IMR-90 (cell line): Measurements from ENCODE around the gene FOXL1. TPM values are rescaled to one million over a fixed set of nuclear protein-coding genes. Genes with fewer than 3 reads are reported as not detected.

Experiments used
- ATAC-seq: fragments of 200-7000 bp; cut with Tn5 transposase; 2 replicates; pipeline ENCODE4 v1.9.1; 2020; ENCODE audit warnings: low read depth, mild to moderate bottlenecking, moderate library complexity
- BruUV-seq: library from RNA; stranded (reverse); fragments of 400-500 nt; replicated peaks from 2 replicates; lab custom pipeline; 2021; lab: Mats Ljungman, UMichigan
- CTCF ChIA-PET: fragments of 300-600 bp; formaldehyde crosslinking; extraction: SDS; loops from one replicate; lab custom pipeline; 2021; ENCODE audit warnings: antibody characterized with exemption; lab: Yijun Ruan, JAX
- POLR2A ChIA-PET: fragments of 300-600 bp; sonication (Branson Sonifier 250); formaldehyde crosslinking; loops from one replicate; lab custom pipeline; 2022; ENCODE audit warnings: antibody characterized with exemption; ENCODE audit not compliant: unreplicated experiment; lab: Charles Lee
- DNase-seq: peaks from one replicate; pipeline ENCODE4 v3.0.0; 2013
- H2AFZ ChIP-seq: replicated peaks from 2 replicates; pipeline ENCODE3; 2013; ENCODE audit warnings: low read length, mild to moderate bottlenecking; ENCODE audit not compliant: poor library complexity
- H2AK5ac ChIP-seq: 2 replicates; pipeline ENCODE4 v1.6.1; 2013; ENCODE audit warnings: low read depth, low read length, inconsistent platforms
- H2AK9ac ChIP-seq: replicated peaks from 2 replicates; pipeline ENCODE3; 2013; ENCODE audit warnings: mild to moderate bottlenecking, low read depth, low read length, moderate library complexity; ENCODE audit not compliant: poor library complexity
- H2BK120ac ChIP-seq: 2 replicates; pipeline ENCODE4 v1.6.1; 2013; ENCODE audit warnings: low read depth, low read length, inconsistent platforms
- H2BK15ac ChIP-seq: 3 replicates; pipeline ENCODE4 v1.6.1; 2013; ENCODE audit warnings: low read depth, low read length, inconsistent platforms
- H2BK20ac ChIP-seq: 2 replicates; pipeline ENCODE4 v1.6.1; 2013; ENCODE audit warnings: low read depth, mild to moderate bottlenecking, inconsistent platforms, low read length, moderate library complexity
- H2BK5ac ChIP-seq: 2 replicates; pipeline ENCODE4 v1.6.1; 2013; ENCODE audit warnings: mild to moderate bottlenecking, low read depth, low read length, inconsistent platforms; ENCODE audit not compliant: poor library complexity, severe bottlenecking
- H3K14ac ChIP-seq: replicated peaks from 2 replicates; pipeline ENCODE4 v1.6.1; 2013; ENCODE audit warnings: low read depth, low read length, inconsistent platforms
- H3K18ac ChIP-seq: 2 replicates; pipeline ENCODE4 v1.6.1; 2013; ENCODE audit warnings: low read depth, low read length, control low read depth
- H3K23ac ChIP-seq: 2 replicates; pipeline ENCODE4 v1.6.1; 2013; ENCODE audit warnings: low read depth, low read length, inconsistent platforms
- H3K27ac ChIP-seq: 2 replicates; pipeline ENCODE4 v1.5.1; 2013; ENCODE audit warnings: mild to moderate bottlenecking, control low read depth, low read length; ENCODE audit not compliant: insufficient read depth
- H3K27me3 ChIP-seq: 2 replicates; pipeline ENCODE4 v1.6.1; 2013; ENCODE audit warnings: low read length; ENCODE audit not compliant: control insufficient read depth, insufficient read depth
- H3K36me3 ChIP-seq: 2 replicates; pipeline ENCODE4 v1.6.1; 2013; ENCODE audit warnings: low read length, mixed read lengths; ENCODE audit not compliant: control insufficient read depth, insufficient read depth
- H3K4ac ChIP-seq: 2 replicates; pipeline ENCODE4 v1.6.1; 2013; ENCODE audit warnings: low read depth, low read length, inconsistent platforms
- H3K4me1 ChIP-seq: 2 replicates; pipeline ENCODE4 v1.6.1; 2013; ENCODE audit warnings: low read length, mixed read lengths; ENCODE audit not compliant: control insufficient read depth, insufficient read depth
- H3K4me2 ChIP-seq: 2 replicates; pipeline ENCODE4 v1.6.1; 2013; ENCODE audit warnings: low read depth, mild to moderate bottlenecking, control low read depth, low read length, moderate library complexity
- H3K4me3 ChIP-seq: 2 replicates; pipeline ENCODE4 v1.5.1; 2013; ENCODE audit warnings: low read depth, mild to moderate bottlenecking, control low read depth, low read length, moderate library complexity; ENCODE audit not compliant: insufficient read depth
- H3K56ac ChIP-seq: 2 replicates; pipeline ENCODE4 v1.6.1; 2013; ENCODE audit warnings: low read length, inconsistent platforms; ENCODE audit not compliant: insufficient read depth; ENCODE audit errors: extremely low read depth
- H3K79me1 ChIP-seq, 2 experiments: 2 replicates each; pipeline ENCODE4 v1.6.1; 2013; ENCODE audit warnings: low read length in 2 of 2, inconsistent platforms in 1 of 2, low read depth in 1 of 2
- H3K9ac ChIP-seq: 2 replicates; pipeline ENCODE4 v1.6.1; 2013; ENCODE audit warnings: low read depth, low read length, control low read depth
- H3K9me1 ChIP-seq: 2 replicates; pipeline ENCODE4 v1.6.1; 2013; ENCODE audit warnings: low read length, inconsistent platforms; ENCODE audit not compliant: insufficient read depth
- H3K9me3 ChIP-seq: 2 replicates; pipeline ENCODE4 v1.6.1; 2013; ENCODE audit warnings: low read length; ENCODE audit not compliant: control insufficient read depth, insufficient read depth
- H4K20me1 ChIP-seq: 2 replicates; pipeline ENCODE4 v1.6.1; 2013; ENCODE audit warnings: low read length, inconsistent platforms; ENCODE audit not compliant: insufficient read depth
- H4K5ac ChIP-seq: 2 replicates; pipeline ENCODE4 v1.6.1; 2013; ENCODE audit warnings: mild to moderate bottlenecking, low read depth, low read length, control low read depth
- H4K8ac ChIP-seq, 2 experiments: 2 replicates each; pipeline ENCODE4 v1.6.1; 2013; ENCODE audit warnings: low read depth in 2 of 2, low read length in 2 of 2, control low read depth in 1 of 2, inconsistent platforms in 1 of 2
- H4K91ac ChIP-seq: 2 replicates; pipeline ENCODE4 v1.6.1; 2013; ENCODE audit warnings: low read depth, low read length, inconsistent platforms; ENCODE audit not compliant: insufficient read depth
- BHLHE40 ChIP-seq: fragments of 150-350 bp; IDR thresholded peaks from 2 replicates; pipeline ENCODE4 v1.6.1; 2016; ENCODE audit warnings: mild to moderate bottlenecking, low read depth, low read length
- CEBPB ChIP-seq: IDR thresholded peaks from 2 replicates; pipeline ENCODE4 v1.6.1; 2012; ENCODE audit warnings: low read depth, low read length, improper control_type of control experiment
- CHD1 ChIP-seq: IDR thresholded peaks from 2 replicates; pipeline ENCODE4 v1.6.1; 2012; ENCODE audit warnings: low read depth, low read length, improper control_type of control experiment
- FOS ChIP-seq: fragments of 150-350 bp; IDR thresholded peaks from 2 replicates; pipeline ENCODE4 v1.6.1; 2016; ENCODE audit warnings: low read depth, low read length
- MAFK ChIP-seq: IDR thresholded peaks from 2 replicates; pipeline ENCODE4 v1.6.1; 2012; ENCODE audit warnings: low read depth, low read length, improper control_type of control experiment
- MAZ ChIP-seq: IDR thresholded peaks from 2 replicates; pipeline ENCODE4 v1.6.1; 2012; ENCODE audit warnings: low read depth, mild to moderate bottlenecking, low read length, improper control_type of control experiment, moderate library complexity, borderline replicate concordance
- MXI1 ChIP-seq: IDR thresholded peaks from 2 replicates; pipeline ENCODE4 v1.6.1; 2012; ENCODE audit warnings: low read depth, mild to moderate bottlenecking, low read length, moderate library complexity, borderline replicate concordance
- NFE2L2 ChIP-seq: fragments of 150-350 bp; IDR thresholded peaks from 2 replicates; pipeline ENCODE4 v1.6.1; 2016; ENCODE audit warnings: low read depth, mild to moderate bottlenecking, low read length
- POLR2A ChIP-seq: IDR thresholded peaks from 2 replicates; pipeline ENCODE4 v1.6.1; 2012; ENCODE audit warnings: mild to moderate bottlenecking, low read depth, low read length
- RAD21 ChIP-seq: IDR thresholded peaks from 2 replicates; pipeline ENCODE4 v1.6.1; 2012; ENCODE audit warnings: low read length, improper control_type of control experiment
- RCOR1 ChIP-seq: IDR thresholded peaks from 2 replicates; pipeline ENCODE4 v1.6.1; 2012; ENCODE audit warnings: mild to moderate bottlenecking, low read length, improper control_type of control experiment; ENCODE audit not compliant: insufficient replicate concordance
- RFX5 ChIP-seq: IDR thresholded peaks from 2 replicates; pipeline ENCODE4 v1.8.0; 2012; ENCODE audit warnings: low read depth, mild to moderate bottlenecking, low read length, moderate library complexity
- SMC3 ChIP-seq: fragments of 150-350 bp; IDR thresholded peaks from 2 replicates; pipeline ENCODE4 v1.6.1; 2016; ENCODE audit warnings: low read depth, mild to moderate bottlenecking, antibody characterized with exemption, low read length, moderate library complexity
- WGBS, 2 experiments: methylation state at CpG; one replicate each; pipeline versions ENCODE4 v1.1.5 to v1.1.7; 2013; ENCODE audit warnings: missing lambda C conversion rate in 2 of 2; ENCODE audit not compliant: insufficient read length in 1 of 2; ENCODE audit errors: extremely low coverage in 2 of 2; 5-methylcytosine and 5-hydroxymethylcytosine counted together
- dilution Hi-C: fragments of 300-500 bp; cut with HindIII; formaldehyde crosslinking; loops from one replicate; pipeline ENCODE4 v1.14.3; 2018; ENCODE audit warnings: low sequenced_read_pairs; ENCODE audit not compliant: unreplicated experiment
- in situ Hi-C: fragments of 300-500 bp; cut with MboI; formaldehyde crosslinking; loops from 3 replicates; pipeline ENCODE4 v1.14.3; 2019; ENCODE audit warnings: low sequenced_read_pairs, inconsistent platforms, mixed read lengths
- intact Hi-C: fragments of 100-400 bp; cut with micrococcal nuclease; formaldehyde crosslinking; loops from 2 replicates; pipeline ENCODE4 v1.10.0; 2022
- polyA plus RNA-seq, 3 experiments: library from polyadenylated mRNA; depleted of rRNA; stranded (reverse); fragments of >200 nt; gene quantifications; 2 replicates each; pipeline ENCODE4 v1.2.3, GENCODE V29; 2012; ENCODE audit warnings: low replicate concordance in 1 of 3
- total RNA-seq: library from RNA; depleted of rRNA; stranded (reverse); fragments of >200 nt; gene quantifications from 2 replicates; pipeline ENCODE4 v1.2.3, GENCODE V29; 2012
- TF ChIP-seq, protein P1 (sequence below): fragments of 150-350 bp; IDR thresholded peaks from 2 replicates; pipeline ENCODE4 v1.6.1; 2016; ENCODE audit warnings: low read depth, mild to moderate bottlenecking, low read length, moderate library complexity, borderline replicate concordance
- TF ChIP-seq, protein P2 (sequence below): conservative IDR thresholded peaks from 2 replicates; pipeline ENCODE4 v1.5.1; 2012; ENCODE audit warnings: mild to moderate bottlenecking, low read depth, low read length, improper control_type of control experiment
- TF ChIP-seq, protein P3 (sequence below): fragments of 150-350 bp; IDR thresholded peaks from 2 replicates; pipeline ENCODE4 v1.6.1; 2017; ENCODE audit warnings: mild to moderate bottlenecking, antibody characterized with exemption, low read length, low read depth

Gene FOXL1
- total and polyA plus RNA-seq, 2 of the 4 experiments (the other 2 are of a cell fraction), result 15.2 to 25.8 TPM

DNA sequence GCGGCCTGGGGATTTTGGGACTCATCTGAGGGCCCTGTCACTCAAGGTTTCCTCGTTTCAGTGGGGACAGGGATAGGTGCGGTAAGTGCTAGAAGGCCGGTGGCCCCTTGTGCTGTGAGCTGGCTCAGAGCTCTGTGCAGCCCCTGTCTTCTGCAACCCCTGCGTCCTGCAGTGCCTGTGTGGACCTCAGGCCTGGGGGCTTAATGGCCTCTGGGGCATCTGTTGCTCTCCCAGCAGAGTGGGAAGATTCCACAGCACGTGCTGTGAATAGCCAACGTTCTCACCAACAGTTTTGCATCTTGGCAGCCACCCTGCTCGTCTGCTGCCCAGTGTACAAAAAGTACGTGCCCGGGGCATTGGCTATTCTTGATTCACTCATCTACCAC lies 6.8 kb upstream of the FOXL1 start:
- no peak for DNase-seq
- ChIA-PET CTCF (interaction anchor here (1.8 kb wide), 1 partner anchor 491 kb away, joined by 5 read pairs; no protein-coding TSS in a partner anchor), POLR2A (no interaction called here)
- TF ChIP-seq SMC3 (no peak), RAD21 (no peak), CHD1 (no peak), MAZ (no peak), BHLHE40 (no peak), NFE2L2 (no peak), RCOR1 (no peak), MAFK (no peak), POLR2A (no peak), MXI1 (no peak), CEBPB (no peak), RFX5 (no peak), FOS (no peak)
- TF ChIP-seq, protein P1, sequence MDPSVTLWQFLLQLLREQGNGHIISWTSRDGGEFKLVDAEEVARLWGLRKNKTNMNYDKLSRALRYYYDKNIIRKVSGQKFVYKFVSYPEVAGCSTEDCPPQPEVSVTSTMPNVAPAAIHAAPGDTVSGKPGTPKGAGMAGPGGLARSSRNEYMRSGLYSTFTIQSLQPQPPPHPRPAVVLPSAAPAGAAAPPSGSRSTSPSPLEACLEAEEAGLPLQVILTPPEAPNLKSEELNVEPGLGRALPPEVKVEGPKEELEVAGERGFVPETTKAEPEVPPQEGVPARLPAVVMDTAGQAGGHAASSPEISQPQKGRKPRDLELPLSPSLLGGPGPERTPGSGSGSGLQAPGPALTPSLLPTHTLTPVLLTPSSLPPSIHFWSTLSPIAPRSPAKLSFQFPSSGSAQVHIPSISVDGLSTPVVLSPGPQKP, result no peak
- TF ChIP-seq, protein P2, sequence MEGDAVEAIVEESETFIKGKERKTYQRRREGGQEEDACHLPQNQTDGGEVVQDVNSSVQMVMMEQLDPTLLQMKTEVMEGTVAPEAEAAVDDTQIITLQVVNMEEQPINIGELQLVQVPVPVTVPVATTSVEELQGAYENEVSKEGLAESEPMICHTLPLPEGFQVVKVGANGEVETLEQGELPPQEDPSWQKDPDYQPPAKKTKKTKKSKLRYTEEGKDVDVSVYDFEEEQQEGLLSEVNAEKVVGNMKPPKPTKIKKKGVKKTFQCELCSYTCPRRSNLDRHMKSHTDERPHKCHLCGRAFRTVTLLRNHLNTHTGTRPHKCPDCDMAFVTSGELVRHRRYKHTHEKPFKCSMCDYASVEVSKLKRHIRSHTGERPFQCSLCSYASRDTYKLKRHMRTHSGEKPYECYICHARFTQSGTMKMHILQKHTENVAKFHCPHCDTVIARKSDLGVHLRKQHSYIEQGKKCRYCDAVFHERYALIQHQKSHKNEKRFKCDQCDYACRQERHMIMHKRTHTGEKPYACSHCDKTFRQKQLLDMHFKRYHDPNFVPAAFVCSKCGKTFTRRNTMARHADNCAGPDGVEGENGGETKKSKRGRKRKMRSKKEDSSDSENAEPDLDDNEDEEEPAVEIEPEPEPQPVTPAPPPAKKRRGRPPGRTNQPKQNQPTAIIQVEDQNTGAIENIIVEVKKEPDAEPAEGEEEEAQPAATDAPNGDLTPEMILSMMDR, result no peak
- TF ChIP-seq, protein P3, sequence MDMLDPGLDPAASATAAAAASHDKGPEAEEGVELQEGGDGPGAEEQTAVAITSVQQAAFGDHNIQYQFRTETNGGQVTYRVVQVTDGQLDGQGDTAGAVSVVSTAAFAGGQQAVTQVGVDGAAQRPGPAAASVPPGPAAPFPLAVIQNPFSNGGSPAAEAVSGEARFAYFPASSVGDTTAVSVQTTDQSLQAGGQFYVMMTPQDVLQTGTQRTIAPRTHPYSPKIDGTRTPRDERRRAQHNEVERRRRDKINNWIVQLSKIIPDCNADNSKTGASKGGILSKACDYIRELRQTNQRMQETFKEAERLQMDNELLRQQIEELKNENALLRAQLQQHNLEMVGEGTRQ, result no peak
- Histone ChIP-seq H4K20me1 (0 out of 2 replicates have a peak, but pooled peaks cover 7% of the 10 kb centered on the region), H3K14ac (0 out of 2 replicates have a peak overlapping the region, but pooled peaks have one; percentile 8), H3K18ac (no peak overlapping the region), H3K79me1 (peaks cover 20 to 51% of the 10 kb centered on the region in 2 experiments), H4K8ac (no peak overlapping the region; a peak in 1 of 4 replicates), H2BK120ac (no peak overlapping the region), H4K91ac (no peak overlapping the region), H3K9me1 (peaks cover 12% of the 10 kb centered on the region), H3K4me3 (no peak overlapping the region), H2BK20ac (no peak overlapping the region), H3K27ac (no peak overlapping the region), H3K36me3 (no peaks in the 10 kb centered on the region), H3K4me2 (no peak overlapping the region), H3K9ac (no peak overlapping the region), H4K5ac (no peak overlapping the region), H2AK9ac (no peak overlapping the region), H2AFZ (no peak overlapping the region), H3K27me3 (no peaks in the 10 kb centered on the region), H3K9me3 (no peaks in the 10 kb centered on the region), H3K23ac (peak overlapping the region; percentile 40; the same call in 1 of the 2 replicates), H2BK15ac (no peak overlapping the region), H3K4ac (peak overlapping the region; percentile 51), H2BK5ac (no peak overlapping the region), H3K4me1 (peaks cover 10% of the 10 kb centered on the region), H3K56ac (no peak overlapping the region), H2AK5ac (peak overlapping the region; percentile 35)
- BruUV-seq, result no TSS peak
- intact Hi-C loops, result no loop called here
- no peak for ATAC-seq
- dilution Hi-C loops, result no loop called here
- WGBS, 2 experiments, result 98% methylated on average over 6 of the region's 10 CpGs; no CpG with 5 or more reads in 1 of the 2 experiments
- in situ Hi-C loops, result no loop called here
